Embryonic facial prominence (tissue), 1 donor: Measurements from ENCODE around the gene TFB1M.
"Not testable (repeated sequence)": the region's sequence is repeated elsewhere in the genome, so short reads cannot be mapped to it uniquely, and the experiment has no call there.

Experiments
- DNase-seq: peaks from one replicate; pipeline ENCODE4 v3.0.0-alpha.2; 2016; ENCODE audit errors: extremely low spot score

TFB1M gene

DNA sequence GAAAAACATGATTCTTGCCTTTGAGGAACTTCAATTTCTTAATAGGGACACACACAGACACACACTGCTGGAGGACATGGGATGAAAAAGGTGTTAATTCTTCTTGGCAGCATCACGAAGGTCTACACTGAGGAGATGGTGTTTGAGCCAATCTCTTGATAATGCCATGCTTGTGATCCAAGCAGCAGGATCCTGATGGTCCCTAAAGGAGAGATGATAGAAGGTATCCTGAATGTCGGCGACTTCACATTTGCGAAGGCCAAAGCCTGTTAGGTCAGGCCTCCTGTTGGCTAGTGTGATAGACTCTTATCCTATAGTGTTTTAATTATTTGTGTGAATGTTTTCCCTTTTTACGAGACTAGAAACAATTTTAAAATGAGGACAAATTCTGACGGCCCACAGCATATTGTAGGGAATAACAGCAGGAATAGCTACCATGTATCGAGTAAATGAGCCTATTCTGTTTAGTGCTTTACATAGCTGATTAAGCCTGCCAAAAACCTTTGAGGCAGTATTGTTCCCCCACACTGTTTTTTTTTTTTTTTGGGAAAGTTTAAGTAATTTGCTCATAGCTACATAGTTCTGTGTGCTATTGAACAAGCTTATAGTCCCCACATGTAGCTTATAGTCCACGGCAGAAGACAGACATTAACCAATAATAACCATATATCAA lies 15.3 kb upstream of the TFB1M start:
- no peak for DNase-seq

DNA sequence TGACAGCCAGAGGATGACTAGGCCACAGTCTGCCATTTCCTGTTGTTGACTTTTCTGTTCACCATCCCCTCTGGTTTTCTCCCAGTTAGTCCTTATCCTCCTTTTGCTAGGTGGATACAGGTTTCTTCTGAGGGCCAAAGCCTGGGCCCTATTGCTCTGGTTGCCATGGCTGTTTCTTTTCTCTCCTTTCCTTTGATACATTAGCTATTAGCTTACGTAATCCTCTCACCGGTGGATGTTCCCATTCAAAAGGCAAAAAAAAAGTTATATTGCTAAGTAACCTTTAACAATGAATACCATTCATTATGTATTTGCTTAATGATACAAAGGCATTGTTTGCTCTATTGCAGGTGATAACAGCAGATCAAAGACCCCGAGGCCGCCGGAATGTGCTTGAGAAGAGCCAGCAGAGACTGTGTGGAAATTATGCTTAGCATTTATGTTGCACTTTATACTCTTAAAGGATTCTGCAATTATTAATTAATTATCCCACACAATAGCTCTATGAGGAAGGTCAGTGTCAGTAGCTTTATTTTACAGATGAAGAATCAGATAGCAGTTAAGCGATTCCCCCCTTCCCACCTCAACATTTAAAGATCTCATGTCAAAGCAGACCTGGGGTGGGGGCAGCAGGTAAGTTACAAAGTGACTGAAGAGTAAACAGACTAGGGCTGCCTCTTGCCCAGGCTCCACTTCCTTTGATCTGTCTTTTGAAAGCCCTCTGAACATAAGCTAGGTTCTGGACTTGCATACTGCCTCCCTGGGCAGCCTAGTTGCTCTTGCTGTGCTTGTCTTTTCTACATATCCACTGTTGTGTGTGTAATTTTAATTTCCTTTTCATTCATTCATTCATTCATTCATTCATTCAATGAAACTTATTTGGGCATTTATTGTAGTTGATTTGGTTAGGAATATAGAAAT lies 14.5 kb upstream of the TFB1M start:
- DNase-seq = no peak

- DNase-seq = no peak
These were observed 13.8 kb upstream of the TFB1M start for GRCh38 chr6:155328074-155328538.

- peak; percentile 71 for DNase-seq
These were observed 13.2 kb upstream of the TFB1M start for GRCh38 chr6:155327326-155328073.

DNA sequence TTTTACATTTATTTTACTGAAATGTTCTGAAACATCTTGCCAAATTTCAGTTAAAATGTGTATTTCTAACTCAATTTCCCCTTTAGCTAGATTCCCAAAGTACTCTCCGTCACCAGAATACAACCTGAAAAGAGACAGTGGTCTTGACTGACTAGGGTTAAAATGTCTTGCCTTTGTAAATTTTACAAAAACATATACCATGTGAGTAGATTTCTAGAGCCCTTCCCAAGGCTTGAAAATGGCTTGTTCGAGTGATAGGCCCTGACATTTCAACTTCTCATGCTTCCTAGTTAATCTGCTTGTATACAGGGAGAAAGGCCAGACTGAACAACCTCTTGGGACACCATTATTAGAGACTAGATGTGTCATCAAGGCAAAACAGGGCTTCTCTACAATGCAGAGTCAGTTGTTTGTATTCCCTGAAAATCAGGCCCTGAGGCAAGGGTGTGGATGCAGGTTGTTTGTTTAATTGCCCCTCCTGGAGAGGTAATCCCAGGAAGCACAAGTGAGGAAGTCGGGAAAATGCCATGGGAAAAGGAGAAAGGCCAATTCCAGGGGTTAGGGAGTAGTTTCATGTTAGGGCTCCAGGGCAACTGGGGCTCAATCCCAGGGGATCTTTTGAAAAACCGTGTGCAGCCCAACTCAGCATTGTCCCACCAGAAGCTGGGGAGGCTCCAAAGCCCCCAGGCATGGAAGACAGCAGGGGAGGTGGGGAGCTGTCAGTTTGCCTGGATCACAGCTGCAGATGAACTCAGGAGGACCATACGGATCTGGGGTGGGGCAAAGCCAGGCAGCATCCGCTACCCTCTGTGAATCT lies 11.6 kb upstream of the TFB1M start:
- no peak for DNase-seq

DNA sequence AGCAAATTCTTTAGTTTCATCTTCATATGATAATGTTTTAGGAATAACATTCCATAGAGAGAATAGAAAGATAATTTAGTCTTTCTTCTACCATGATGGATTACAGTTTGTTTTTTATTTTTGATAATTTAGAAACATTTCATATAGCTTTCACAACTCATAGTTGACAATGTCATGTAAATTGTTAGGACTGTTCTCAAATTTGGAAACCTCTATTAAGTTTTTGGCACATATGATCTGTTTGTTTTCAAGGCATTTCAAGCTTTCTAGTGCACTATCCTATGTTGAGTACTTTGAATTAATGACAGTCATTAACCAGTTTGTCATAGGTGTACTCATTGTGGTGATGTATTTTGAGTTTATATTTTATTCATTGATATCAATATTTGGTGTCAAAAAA lies 10.7 kb upstream of the TFB1M start:
- DNase-seq = no peak

- no peak for DNase-seq
These were observed 9.9 kb upstream of the TFB1M start for GRCh38 chr6:155324172-155324571.

DNA sequence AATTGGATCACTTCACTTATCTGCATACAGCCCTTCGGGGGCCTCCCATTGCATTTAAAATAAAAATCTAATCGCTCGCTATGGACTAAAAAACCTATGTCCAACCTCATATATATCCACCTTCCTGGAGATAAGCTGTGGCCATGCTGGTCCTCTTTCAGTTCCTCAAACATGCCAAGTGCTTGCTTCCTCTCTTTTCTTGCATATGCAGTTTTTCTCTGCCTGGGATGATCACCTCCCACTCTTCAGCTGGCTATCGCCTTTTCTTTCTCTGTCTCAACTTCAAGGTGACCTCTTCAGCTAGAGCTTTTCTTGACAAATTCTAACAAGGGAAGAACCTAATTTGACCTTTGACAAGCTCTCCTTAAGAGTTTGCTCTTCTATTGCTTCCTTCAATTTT lies 5.6 kb upstream of the TFB1M start:
- DNase-seq = no peak

GRCh38 chr6:155317186-155317585 lies 2.9 kb upstream of the TFB1M start:
- DNase-seq = no peak

DNA sequence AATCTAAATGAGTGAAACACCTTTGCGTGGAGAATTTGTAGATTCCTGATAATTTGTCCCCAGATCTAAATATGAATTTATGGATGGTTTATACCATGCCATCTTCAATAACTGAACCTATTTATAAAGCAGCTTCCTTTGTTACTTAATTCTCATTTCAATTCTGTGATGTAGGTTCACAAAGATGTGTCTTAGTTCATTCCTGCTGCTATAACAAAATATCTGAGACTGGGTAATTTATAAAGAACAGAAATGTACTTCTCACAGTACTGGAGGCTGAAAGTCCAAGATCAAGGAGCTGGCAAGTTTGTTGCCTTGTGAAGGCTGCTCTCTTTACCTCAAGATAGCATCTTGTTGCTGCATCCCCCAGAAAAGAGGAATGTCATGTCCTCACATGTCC lies 2.1 kb upstream of the TFB1M start:
- no peak for DNase-seq

- DNase-seq = no peak
These were observed 1.2 kb upstream of the TFB1M start for GRCh38 chr6:155315516-155315871.

GRCh38 chr6:155314773-155315515 lies 660 bp upstream of the TFB1M start:
- no peak for DNase-seq

- DNase-seq = no peak
These were observed 637 bp downstream of the TFB1M start for GRCh38 chr6:155313602-155314091.

DNA sequence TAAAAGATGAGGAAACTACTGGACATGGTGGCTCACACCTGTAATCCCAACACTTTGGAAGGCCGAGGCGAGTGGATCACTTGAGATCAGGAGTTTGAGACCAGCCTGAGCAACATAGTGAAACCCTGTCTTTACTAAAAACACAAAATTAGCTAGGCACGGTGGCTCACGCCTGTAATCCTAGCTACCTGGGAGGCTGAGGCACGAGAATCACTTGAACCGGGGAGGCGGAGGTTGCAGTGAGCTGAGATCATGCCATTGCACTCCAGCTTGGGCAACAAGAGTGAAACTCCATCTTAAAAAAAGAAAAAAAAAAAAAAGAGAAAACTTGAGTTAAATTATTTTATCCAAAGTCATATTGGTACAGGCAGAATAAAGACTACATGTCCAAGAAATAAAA lies 1.3 kb downstream of the TFB1M start:
- not testable (repeated sequence) for DNase-seq

GRCh38 chr6:155311583-155311982 lies 2.7 kb downstream of the TFB1M start:
- DNase-seq = no peak

DNA sequence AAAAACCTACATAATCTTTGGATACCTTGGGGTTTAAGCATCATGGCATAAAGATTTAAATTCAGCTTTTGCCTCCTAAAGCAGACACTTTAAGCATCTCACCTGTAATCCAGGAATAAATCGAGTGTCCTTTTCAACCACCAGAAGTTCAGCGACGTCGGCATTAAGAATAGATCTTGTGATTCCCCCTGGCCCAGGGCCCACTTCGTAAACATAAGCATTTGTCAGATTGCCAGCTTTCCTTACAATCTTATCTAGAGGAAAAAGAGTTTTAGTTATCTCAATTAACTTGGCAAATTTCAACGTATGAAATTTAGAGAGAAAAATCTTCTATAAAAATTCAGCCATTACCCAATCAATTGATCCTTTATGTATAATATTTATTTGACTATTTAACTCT lies 3.2 kb downstream of the TFB1M start:
- DNase-seq = no peak

DNA sequence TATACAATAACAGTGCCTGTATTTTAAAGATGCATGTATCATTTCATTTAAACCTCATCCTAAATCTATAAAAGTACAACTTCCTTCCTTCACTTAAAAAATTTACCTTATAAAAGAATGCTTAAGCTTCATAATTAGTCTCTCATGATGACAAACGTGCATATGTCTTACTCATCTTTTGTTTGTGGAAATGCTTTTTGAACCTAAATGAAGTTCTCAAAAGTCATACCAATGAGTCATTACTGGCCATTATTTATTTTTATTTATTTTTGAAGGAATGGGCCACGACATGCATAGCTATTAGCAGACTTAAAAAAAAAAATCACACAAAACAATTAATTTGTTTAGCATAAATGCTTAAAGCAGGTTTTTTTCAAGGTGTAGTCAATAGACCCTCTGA lies 3.7 kb downstream of the TFB1M start:
- no peak for DNase-seq

DNA sequence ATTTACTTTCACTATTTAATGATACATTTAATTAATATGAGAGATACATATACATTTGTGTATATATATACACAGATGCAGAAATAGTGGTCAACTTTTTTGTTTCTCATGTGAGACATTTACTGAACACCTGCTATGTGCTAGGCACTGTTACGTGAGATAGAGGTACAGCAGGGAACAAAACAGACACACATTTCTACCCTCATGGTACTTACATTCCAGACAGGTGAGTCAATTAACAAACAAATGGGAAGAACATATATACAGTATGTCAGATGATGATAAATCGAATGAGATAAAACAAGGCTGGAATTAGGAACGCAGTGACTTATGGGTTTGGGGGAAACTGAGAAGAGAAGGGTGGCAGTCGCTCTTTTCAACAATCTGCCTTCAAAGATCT lies 5.1 kb downstream of the TFB1M start:
- DNase-seq = no peak

GRCh38 chr6:155306958-155307357 lies 7.3 kb downstream of the TFB1M start:
- no peak for DNase-seq

DNA sequence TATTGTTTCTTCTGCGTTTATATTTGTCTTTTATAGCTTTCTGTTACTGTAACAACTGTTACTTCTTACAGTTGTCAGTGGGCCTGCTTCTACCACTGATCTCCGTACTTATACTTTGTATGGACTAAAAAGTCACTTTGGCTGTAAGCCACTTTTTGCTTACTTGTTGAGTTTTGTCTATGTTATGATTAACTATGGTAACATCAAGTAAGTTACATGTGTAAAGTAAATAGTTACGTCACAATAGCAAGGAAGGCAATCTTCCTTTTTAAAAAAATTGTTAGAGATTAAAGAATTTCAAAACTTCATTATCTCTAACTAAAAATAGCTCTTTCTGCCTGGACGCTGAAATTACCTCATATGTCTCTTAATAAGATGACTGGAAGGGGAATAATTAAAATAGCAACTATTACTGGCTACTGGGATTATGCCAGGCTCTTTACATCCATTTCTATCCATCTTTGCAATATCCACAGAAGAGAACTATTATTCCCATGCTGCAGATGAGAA lies 10.9 kb downstream of the TFB1M start:
- DNase-seq = no peak
